Neural cell (in vitro differentiated cells): ENCODE results near the gene TMEM266. TPM values are rescaled to one million over a fixed set of nuclear protein-coding genes. Genes with fewer than 3 reads are reported as not detected.

ENCODE experiments used
- H2AFZ ChIP-seq: fragments of 200-600, 300-800 bp; sonication (generic), shearing (Covaris generic); 2 replicates; pipeline ENCODE4 v1.6.0; 2014; ENCODE audit warnings: low read depth, mild to moderate bottlenecking, antibody characterized with exemption, low read length, moderate library complexity
- H3F3A ChIP-seq: fragments of 200-600 bp; shearing (Covaris generic); 2 replicates; pipeline ENCODE4 v1.6.1; 2016; ENCODE audit warnings: mild to moderate bottlenecking, moderate library complexity, mixed read lengths, antibody characterized with exemption, low read length; ENCODE audit not compliant: insufficient read depth, poor library complexity, severe bottlenecking
- H3K27ac ChIP-seq: fragments of 200-600, 300-800 bp; sonication (generic), shearing (Covaris generic); 2 replicates; pipeline ENCODE4 v1.5.1; 2014; ENCODE audit warnings: mild to moderate bottlenecking, low read length, moderate library complexity
- H3K27me3 ChIP-seq: fragments of 300-800, 200-600 bp; sonication (generic), shearing (Covaris generic); 2 replicates; pipeline ENCODE4 v1.6.0; 2014; ENCODE audit warnings: mild to moderate bottlenecking, low read depth, low read length, moderate library complexity; ENCODE audit not compliant: insufficient read depth
- H3K36me3 ChIP-seq: fragments of 300-800, 200-600 bp; sonication (generic), shearing (Covaris generic); 2 replicates; pipeline ENCODE4 v1.5.1; 2014; ENCODE audit warnings: mild to moderate bottlenecking, antibody characterized with exemption, low read length, moderate library complexity; ENCODE audit not compliant: insufficient read depth
- H3K4me2 ChIP-seq: fragments of 300-800, 200-600 bp; sonication (generic), shearing (Covaris generic); 2 replicates; pipeline ENCODE4 v1.6.0; 2014; ENCODE audit warnings: mild to moderate bottlenecking, low read length
- H3K4me3 ChIP-seq: fragments of 300-800, 200-600 bp; sonication (generic), shearing (Covaris generic); 2 replicates; pipeline ENCODE4 v1.5.1; 2014; ENCODE audit warnings: mild to moderate bottlenecking, low read length, moderate library complexity
- H3K79me2 ChIP-seq: fragments of 200-600 bp; shearing (Covaris generic); replicated peaks from 2 replicates; pipeline ENCODE4 v1.6.0; 2014; ENCODE audit warnings: mild to moderate bottlenecking, low read length, moderate library complexity; ENCODE audit not compliant: insufficient read depth
- H3K9ac ChIP-seq: fragments of 300-800, 200-600 bp; sonication (generic), shearing (Covaris generic); 2 replicates; pipeline ENCODE4 v1.6.1; 2016; ENCODE audit warnings: mild to moderate bottlenecking, low read length, mixed read lengths
- H3K9me2 ChIP-seq: fragments of 200-600 bp; shearing (Covaris generic); 2 replicates; pipeline ENCODE4 v1.6.1; 2016; ENCODE audit warnings: mild to moderate bottlenecking, low read length, mixed read lengths; ENCODE audit not compliant: insufficient read depth
- H3K9me3 ChIP-seq: fragments of 200-600, 300-800 bp; sonication (generic), shearing (Covaris generic); 2 replicates; pipeline ENCODE4 v1.6.1; 2016; ENCODE audit warnings: mild to moderate bottlenecking, mixed run types, low read length, moderate library complexity, mixed read lengths
- H4K20me1 ChIP-seq: fragments of 200-600 bp; shearing (Covaris generic); 2 replicates; pipeline ENCODE4 v1.6.1; 2016; ENCODE audit warnings: mild to moderate bottlenecking, mixed run types; ENCODE audit not compliant: insufficient read depth
- EP300 ChIP-seq: fragments of 450-650 bp; conservative IDR thresholded peaks from 2 replicates; pipeline ENCODE4 v1.6.1; 2014; ENCODE audit warnings: antibody characterized with exemption, mild to moderate bottlenecking, moderate library complexity; ENCODE audit not compliant: poor library complexity, severe bottlenecking
- EZH2 ChIP-seq: fragments of 200-600, 300-800 bp; shearing (Covaris generic), sonication (generic); IDR thresholded peaks from 2 replicates; pipeline ENCODE4 v1.6.1; 2014; ENCODE audit warnings: antibody characterized with exemption, low read length, borderline replicate concordance, mild to moderate bottlenecking; ENCODE audit not compliant: insufficient read depth, poor library complexity, severe bottlenecking
- MXI1 ChIP-seq: fragments of 450-650 bp; conservative IDR thresholded peaks from 2 replicates; pipeline ENCODE4 v1.6.1; 2014; ENCODE audit warnings: antibody characterized with exemption, mild to moderate bottlenecking; ENCODE audit not compliant: poor library complexity, severe bottlenecking
- POLR2AphosphoS5 ChIP-seq: IDR thresholded peaks from 2 replicates; pipeline ENCODE4 v1.6.1; 2012
- RAD21 ChIP-seq: fragments of 450-650 bp; conservative IDR thresholded peaks from 2 replicates; pipeline ENCODE4 v1.6.1; 2014; ENCODE audit warnings: antibody characterized with exemption, mild to moderate bottlenecking, moderate library complexity
- SMC3 ChIP-seq: fragments of 450-650 bp; conservative IDR thresholded peaks from 2 replicates; pipeline ENCODE4 v1.6.1; 2014; ENCODE audit warnings: antibody characterized with exemption, mild to moderate bottlenecking, moderate library complexity; ENCODE audit not compliant: poor library complexity
- TAF1 ChIP-seq: IDR thresholded peaks from 2 replicates; pipeline ENCODE4 v1.6.1; 2012; ENCODE audit warnings: low read depth
- polyA plus RNA-seq: library from polyadenylated mRNA; depleted of rRNA; stranded (reverse); fragments of >200 nt; gene quantifications from 2 replicates; pipeline ENCODE4 v1.2.3, GENCODE V29; 2014
- TF ChIP-seq, protein P1 (sequence below): fragments of 450-650 bp; IDR thresholded peaks from 2 replicates; pipeline ENCODE4 v1.5.1; 2014; ENCODE audit warnings: antibody characterized with exemption, mild to moderate bottlenecking, moderate library complexity; ENCODE audit not compliant: poor library complexity, severe bottlenecking
- TF ChIP-seq, protein P2 (sequence below): IDR thresholded peaks from 2 replicates; pipeline ENCODE4 v1.6.1; 2012; ENCODE audit warnings: borderline replicate concordance

The TMEM266 gene
- polyA plus RNA-seq, 1 donor from 2014 or later = 17.6 TPM

DNA sequence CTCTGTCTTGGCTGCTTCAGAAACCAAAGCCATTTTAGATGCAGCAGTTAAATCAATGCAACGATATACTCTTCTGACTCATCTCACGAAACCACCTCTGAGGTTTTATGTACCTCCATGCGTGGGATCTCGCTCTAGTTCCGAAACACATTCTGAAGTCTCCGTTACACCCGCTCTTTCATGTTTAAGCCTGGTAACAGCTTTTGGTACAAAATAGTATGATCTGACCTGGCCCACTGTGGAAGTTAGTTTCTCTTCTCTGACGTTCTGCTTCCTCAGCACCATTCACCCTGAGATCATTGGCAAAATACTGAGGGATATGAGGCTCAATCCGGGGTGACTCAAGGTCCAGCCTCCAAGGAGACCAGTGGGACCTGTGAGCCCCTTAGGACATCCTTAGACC lies 121.9 kb downstream of the TMEM266 start:
- Histone ChIP-seq H3K9ac (no peak overlapping the region), H4K20me1 (no peaks in the 10 kb centered on the region), H3K4me3 (no peak overlapping the region), H2AFZ (no peak overlapping the region), H3F3A (no peaks in the 10 kb centered on the region), H3K9me3 (no peaks in the 10 kb centered on the region), H3K27ac (no peak overlapping the region), H3K36me3 (no peaks in the 10 kb centered on the region), H3K4me2 (no peak overlapping the region), H3K9me2 (no peaks in the 10 kb centered on the region), H3K27me3 (no peaks in the 10 kb centered on the region), H3K79me2 (no peaks in the 10 kb centered on the region)
- TF ChIP-seq POLR2AphosphoS5 (no peak), EZH2 (no peak), RAD21 (no peak), MXI1 (no peak), EP300 (no peak), SMC3 (no peak), TAF1 (no peak)
- TF ChIP-seq, protein P1, sequence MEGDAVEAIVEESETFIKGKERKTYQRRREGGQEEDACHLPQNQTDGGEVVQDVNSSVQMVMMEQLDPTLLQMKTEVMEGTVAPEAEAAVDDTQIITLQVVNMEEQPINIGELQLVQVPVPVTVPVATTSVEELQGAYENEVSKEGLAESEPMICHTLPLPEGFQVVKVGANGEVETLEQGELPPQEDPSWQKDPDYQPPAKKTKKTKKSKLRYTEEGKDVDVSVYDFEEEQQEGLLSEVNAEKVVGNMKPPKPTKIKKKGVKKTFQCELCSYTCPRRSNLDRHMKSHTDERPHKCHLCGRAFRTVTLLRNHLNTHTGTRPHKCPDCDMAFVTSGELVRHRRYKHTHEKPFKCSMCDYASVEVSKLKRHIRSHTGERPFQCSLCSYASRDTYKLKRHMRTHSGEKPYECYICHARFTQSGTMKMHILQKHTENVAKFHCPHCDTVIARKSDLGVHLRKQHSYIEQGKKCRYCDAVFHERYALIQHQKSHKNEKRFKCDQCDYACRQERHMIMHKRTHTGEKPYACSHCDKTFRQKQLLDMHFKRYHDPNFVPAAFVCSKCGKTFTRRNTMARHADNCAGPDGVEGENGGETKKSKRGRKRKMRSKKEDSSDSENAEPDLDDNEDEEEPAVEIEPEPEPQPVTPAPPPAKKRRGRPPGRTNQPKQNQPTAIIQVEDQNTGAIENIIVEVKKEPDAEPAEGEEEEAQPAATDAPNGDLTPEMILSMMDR = no peak
- TF ChIP-seq, protein P2, sequence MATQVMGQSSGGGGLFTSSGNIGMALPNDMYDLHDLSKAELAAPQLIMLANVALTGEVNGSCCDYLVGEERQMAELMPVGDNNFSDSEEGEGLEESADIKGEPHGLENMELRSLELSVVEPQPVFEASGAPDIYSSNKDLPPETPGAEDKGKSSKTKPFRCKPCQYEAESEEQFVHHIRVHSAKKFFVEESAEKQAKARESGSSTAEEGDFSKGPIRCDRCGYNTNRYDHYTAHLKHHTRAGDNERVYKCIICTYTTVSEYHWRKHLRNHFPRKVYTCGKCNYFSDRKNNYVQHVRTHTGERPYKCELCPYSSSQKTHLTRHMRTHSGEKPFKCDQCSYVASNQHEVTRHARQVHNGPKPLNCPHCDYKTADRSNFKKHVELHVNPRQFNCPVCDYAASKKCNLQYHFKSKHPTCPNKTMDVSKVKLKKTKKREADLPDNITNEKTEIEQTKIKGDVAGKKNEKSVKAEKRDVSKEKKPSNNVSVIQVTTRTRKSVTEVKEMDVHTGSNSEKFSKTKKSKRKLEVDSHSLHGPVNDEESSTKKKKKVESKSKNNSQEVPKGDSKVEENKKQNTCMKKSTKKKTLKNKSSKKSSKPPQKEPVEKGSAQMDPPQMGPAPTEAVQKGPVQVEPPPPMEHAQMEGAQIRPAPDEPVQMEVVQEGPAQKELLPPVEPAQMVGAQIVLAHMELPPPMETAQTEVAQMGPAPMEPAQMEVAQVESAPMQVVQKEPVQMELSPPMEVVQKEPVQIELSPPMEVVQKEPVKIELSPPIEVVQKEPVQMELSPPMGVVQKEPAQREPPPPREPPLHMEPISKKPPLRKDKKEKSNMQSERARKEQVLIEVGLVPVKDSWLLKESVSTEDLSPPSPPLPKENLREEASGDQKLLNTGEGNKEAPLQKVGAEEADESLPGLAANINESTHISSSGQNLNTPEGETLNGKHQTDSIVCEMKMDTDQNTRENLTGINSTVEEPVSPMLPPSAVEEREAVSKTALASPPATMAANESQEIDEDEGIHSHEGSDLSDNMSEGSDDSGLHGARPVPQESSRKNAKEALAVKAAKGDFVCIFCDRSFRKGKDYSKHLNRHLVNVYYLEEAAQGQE = no peak

DNA sequence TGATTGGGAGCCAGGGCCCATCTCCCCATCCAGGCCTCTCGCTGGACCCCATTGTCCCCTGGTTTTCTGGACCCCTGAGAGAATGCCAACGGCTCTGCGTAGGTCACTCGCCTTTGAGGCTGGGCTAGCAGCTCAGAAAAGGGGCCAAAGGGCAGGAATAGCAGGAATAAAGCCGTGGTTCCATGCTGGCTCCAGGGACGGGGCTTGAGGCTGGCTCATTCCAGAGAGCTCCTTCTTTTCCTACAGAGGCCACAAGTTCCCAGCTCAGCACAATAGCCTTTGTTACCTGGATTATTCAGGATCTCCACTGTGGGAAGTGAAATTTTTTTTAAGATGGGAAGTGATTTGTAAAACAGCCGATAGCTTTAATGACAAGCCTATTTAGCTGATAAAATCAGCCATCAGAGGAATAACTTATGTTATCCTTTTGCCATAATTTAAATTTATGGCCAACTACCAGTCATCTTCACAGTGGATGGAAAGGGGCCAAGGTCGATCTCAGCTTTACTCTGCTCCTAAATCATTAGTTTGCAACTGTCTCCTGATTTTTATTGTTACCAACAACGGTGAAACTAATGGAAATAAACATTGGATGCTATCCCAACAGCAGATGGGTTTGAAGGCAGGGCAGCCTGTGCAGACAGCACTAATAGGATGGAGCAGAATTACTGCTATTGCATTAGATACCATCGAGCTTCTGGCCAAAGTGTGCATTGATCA lies 124.3 kb downstream of the TMEM266 start:
- TF ChIP-seq RAD21 (no peak), MXI1 (no peak), POLR2AphosphoS5 (no peak), SMC3 (no peak), TAF1 (no peak), EP300 (no peak), EZH2 (no peak)
- TF ChIP-seq, protein P2 = no peak
- TF ChIP-seq, protein P1 = no peak
- H3K4me2 ChIP-seq = no peak overlapping the region
- no peak overlapping the region for H2AFZ ChIP-seq

More for the DNA sequence above, 124.3 kb downstream of the TMEM266 start:
- Histone ChIP-seq H3K9me2 (no peaks in the 10 kb centered on the region), H3K9me3 (no peaks in the 10 kb centered on the region), H3K79me2 (no peaks in the 10 kb centered on the region), H3K36me3 (no peaks in the 10 kb centered on the region), H3F3A (no peaks in the 10 kb centered on the region), H3K27me3 (no peaks in the 10 kb centered on the region), H3K9ac (no peak overlapping the region), H3K27ac (no peak overlapping the region), H3K4me3 (no peak overlapping the region), H4K20me1 (no peaks in the 10 kb centered on the region)
